Ovary (tissue), 3 donors: Measurements from ENCODE around the gene ZBTB4.

Experiments used
- CTCF ChIP-seq, 3 donors: fragments of 450-650 bp in 2 of 3; fragments of 200-600 bp in 1 of 3; IDR thresholded peaks; one replicate each; pipeline versions ENCODE4 v1.5.1 to v1.8.0; 2016 to 2022; ENCODE audit warnings: antibody characterized with exemption in 3 of 3, mild to moderate bottlenecking in 1 of 3
- EP300 ChIP-seq: sonication (generic); formaldehyde crosslinking; IDR thresholded peaks from one replicate; pipeline ENCODE4 v1.6.1; 2017; ENCODE audit warnings: antibody characterized with exemption
- POLR2A ChIP-seq: fragments of 450-650 bp; IDR thresholded peaks from one replicate; pipeline ENCODE4 v1.6.1; 2017; ENCODE audit warnings: antibody characterized with exemption, mild to moderate bottlenecking, moderate library complexity
- donor health status: DM: no; HTN: no; CAD: no.

DNA sequence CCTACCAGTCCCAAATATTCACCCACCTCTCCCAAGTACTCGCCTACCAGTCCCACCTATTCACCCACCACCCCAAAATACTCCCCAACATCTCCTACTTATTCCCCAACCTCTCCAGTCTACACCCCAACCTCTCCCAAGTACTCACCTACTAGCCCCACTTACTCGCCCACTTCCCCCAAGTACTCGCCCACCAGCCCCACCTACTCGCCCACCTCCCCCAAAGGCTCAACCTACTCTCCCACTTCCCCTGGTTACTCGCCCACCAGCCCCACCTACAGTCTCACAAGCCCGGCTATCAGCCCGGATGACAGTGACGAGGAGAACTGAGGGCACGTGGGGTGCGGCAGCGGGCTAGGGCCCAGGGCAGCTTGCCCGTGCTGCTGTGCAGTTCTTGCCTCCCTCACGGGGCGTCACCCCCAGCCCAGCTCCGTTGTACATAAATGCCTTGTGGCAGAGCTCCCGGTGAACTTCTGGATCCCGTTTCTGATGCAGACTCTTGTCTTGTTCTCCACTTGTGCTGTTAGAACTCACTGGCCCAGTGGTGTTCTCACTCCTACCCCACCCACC, 34.5 kb upstream of the ZBTB4 start:
- no peak for TF ChIP-seq CTCF (IDR thresholded peaks at IDR 0.05)
- no peak for TF ChIP-seq EP300
- no peak for TF ChIP-seq POLR2A
